COLO668 (cell line): ENCODE measurements around the gene L3MBTL1.
"Not testable (repeated sequence)": the region's sequence is repeated elsewhere in the genome, so short reads cannot be mapped to it uniquely, and the experiment has no call there.

ENCODE experiments used
- DNase-seq: peaks from one replicate; lab custom pipeline; 2025; ENCODE audit not compliant: unreplicated experiment; lab: John Stamatoyannopoulos, UW

L3MBTL1 gene

DNA sequence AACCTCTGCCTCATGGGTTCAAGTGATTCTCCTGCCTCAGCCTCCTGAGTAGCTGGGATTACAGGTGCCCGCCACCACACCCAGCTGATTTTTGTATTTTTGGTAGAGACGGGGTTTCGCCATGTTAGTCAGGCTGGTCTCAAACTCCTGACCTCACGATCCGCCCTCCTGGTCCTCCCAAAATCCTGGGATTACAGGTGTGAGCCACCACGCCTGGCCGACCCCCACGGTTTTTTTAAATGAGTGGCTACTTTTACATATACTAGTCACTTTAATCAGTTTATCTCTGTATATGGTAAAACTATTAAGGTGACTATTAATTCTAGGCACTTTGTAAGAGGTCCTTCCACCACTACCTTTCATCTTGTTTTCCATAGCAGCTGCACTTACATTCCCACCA, 5.5 kb upstream of the L3MBTL1 start:
- not testable (repeated sequence) for DNase-seq

- DNase-seq = no peak
Measured at GRCh38 chr20:43506238-43506637, 1.3 kb upstream of the L3MBTL1 start.

DNA sequence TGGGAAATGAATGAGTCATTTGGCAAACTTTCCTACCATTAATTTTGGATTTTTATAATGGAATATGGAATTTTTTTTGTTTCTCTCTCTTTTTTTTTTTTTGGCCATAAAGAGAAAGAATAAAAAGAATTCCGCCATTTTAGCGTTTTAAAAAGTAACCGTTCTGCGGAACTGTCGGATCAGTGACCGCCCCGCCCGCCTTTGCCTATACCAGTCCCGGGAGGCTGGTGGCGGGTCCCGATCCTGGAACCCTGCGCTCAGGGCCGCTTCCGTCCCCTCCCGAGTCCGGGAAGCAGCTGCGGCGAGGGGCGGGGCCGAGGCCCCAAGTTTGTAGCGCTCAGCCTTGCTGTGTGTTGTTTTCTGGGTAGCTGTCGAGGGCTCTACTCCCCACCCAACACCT, 609 bp downstream of the L3MBTL1 start:
- no peak for DNase-seq

DNA sequence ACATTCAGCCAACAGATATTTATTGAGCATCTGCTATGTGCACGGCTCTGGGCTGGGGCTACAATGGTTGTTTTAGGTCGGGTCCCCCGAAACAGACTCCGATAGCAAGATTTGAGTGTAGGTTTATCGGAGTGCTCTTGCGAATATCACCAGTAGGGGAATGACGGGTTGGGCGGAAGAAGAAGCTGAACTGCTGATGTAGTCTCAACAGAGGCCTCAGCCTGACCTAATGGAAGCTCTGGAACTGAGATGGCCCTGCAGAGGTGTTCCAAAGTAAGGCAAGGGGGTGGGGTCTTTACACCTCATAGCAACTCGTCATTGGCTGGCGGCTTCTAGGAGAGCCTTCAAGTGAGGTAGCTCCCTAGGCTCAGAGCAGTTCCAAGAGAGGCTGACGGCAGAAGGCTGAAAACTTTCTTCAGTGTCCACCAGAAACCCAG, 1.1 kb downstream of the L3MBTL1 start:
- no peak for DNase-seq

GRCh38 chr20:43511879-43512278, 4.4 kb downstream of the L3MBTL1 start:
- no peak for DNase-seq

- no peak for DNase-seq
Measured at GRCh38 chr20:43513372-43513930, 6.0 kb downstream of the L3MBTL1 start.

DNA sequence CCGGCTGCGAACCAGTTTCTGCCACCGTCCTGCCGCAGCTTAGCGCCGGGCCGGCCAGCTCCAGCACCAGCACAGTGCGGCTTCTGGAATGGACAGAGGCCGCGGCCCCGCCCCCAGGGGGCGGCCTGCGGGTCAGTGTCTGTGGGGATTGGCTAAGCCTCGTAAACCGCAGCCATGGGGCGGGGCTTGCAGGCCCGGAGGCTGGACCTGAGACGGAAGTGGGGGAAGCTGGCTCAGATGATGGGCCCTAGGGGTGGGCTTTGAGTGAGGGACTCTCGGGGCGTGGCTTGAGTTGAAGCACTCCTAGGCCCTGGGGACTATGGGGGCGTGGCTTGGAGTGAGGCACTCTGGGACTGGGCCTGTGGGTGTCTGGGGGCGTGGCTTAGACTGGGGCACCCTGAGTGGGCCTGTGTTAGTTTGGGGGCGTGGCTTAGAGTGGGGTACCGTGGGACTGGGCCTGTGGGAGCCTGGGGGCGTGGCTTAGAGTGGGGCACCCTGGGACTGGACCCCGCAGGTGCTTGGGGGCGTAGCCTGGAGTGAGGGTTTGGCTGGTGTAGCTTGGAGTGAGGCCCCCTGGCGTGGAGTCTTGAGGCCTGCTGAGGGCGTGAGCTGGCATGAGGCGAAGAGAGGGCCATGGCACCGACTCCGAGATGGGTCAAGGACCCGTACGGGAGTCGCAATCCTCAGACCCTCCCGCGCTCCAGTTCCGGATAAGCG, 6.6 kb downstream of the L3MBTL1 start:
- DNase-seq = peak; percentile 98

DNA sequence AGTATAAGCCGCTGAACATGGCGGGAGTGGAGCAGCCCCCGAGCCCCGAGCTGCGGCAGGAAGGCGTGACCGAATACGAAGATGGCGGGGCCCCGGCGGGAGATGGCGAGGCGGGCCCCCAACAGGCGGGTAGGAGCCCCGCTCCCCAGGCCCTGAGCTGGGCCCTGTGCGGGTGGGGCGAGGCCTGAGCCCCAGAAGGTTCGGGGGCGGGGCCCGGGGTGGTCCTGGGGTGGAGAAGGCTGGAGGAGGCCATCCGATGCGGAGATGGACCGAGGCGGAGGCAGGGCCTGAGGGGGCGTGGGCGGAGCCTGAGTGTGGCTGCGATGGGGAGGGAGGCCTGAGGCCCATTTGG, 7.1 kb downstream of the L3MBTL1 start:
- DNase-seq = no peak

GRCh38 chr20:43515628-43516027, 8.1 kb downstream of the L3MBTL1 start:
- DNase-seq = no peak

DNA sequence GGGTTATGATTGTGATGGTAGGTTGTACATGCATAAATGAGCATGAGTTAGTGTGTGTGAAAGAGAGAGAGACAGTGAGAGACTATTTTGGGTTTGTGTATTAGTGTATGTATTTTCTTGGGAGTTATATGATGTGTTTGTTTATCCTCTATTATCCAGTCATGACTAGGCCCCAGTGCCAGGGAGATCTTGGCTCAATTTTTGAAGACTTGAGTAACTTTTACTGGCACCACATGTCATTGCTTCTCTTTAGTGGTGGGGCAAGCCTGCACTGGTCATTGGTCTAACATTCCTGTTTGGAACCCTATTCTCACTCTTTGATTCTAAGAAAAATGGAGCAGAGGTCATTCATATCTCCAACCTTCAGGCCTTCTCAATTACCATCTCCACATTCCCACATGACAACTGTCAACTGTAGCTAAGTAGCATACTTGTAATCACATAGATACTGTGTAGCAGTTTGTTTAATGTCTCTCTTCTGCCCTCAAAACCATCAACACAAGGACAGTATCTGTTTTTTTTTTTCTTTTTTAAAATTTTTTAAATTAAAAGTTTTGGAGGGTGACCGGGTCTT, 8.8 kb downstream of the L3MBTL1 start:
- no peak for DNase-seq

GRCh38 chr20:43520074-43520630, 12.7 kb downstream of the L3MBTL1 start:
- DNase-seq = no peak

DNA sequence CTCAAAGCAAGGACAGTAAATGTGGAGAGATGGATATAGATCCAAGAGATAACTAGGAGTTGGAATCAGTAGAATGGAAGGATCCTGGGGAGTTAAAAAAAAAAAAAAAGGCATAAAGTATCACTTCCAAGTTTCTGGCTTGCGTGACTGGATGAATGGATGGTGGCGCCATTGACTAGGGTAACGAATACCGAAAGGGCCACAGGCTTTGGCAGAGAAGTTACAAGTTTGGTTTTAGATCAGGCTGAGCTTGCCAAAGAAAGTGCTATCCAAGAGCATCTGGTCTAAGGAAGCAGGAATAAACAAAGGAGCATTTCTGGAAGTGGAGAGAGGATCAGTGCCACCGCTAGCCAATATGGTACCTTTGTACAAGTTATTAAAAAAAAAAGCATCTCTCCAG, 17.5 kb downstream of the L3MBTL1 start:
- DNase-seq = no peak

DNA sequence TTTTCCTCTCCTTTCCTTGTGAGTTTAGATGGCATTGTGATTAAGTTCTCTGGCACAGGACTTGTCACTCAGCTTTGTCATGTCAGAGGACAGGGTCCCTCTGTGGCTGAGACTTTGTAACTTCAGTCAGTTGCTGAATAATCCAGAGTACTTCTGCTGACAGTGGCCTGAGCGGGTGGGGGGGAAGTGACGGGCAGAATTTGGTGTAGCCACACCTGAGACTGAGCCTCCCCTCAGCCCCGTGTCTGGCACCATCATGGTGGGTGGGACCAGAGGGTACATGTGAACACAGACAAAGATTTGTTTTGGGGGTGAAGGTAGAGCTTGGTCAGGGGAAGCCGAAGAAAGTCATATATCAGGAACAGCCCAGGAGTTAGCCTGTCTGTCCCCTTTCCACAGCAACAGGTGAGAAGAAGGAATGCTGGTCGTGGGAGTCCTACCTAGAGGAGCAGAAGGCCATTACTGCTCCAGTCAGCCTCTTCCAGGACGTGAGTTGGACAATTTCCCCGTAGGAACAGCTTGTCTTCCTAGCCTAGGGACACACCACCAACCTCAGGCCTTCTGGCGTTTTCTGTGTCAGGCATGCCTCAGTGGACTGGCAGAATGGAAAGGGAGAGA, 20.9 kb downstream of the L3MBTL1 start:
- no peak for DNase-seq

DNA sequence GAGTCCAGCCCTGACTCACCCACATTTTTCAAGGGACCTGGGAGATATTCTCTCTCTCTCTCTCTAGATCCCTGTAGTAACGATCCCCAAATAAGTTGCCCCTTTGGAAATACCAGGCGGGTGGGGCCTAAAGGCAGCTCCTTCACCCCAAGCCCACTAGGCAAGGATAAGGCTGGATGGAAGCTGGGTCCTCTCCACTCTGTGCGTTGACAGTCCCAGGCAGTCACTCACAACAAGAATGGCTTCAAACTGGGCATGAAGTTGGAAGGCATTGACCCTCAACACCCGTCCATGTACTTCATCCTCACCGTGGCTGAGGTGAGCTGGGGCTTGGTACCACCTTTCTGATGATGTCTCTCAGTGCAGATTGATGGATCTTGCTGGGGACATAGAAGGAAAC, 21.6 kb downstream of the L3MBTL1 start:
- DNase-seq = no peak

- no peak for DNase-seq
Measured at GRCh38 chr20:43529457-43530153, 22.1 kb downstream of the L3MBTL1 start.

DNA sequence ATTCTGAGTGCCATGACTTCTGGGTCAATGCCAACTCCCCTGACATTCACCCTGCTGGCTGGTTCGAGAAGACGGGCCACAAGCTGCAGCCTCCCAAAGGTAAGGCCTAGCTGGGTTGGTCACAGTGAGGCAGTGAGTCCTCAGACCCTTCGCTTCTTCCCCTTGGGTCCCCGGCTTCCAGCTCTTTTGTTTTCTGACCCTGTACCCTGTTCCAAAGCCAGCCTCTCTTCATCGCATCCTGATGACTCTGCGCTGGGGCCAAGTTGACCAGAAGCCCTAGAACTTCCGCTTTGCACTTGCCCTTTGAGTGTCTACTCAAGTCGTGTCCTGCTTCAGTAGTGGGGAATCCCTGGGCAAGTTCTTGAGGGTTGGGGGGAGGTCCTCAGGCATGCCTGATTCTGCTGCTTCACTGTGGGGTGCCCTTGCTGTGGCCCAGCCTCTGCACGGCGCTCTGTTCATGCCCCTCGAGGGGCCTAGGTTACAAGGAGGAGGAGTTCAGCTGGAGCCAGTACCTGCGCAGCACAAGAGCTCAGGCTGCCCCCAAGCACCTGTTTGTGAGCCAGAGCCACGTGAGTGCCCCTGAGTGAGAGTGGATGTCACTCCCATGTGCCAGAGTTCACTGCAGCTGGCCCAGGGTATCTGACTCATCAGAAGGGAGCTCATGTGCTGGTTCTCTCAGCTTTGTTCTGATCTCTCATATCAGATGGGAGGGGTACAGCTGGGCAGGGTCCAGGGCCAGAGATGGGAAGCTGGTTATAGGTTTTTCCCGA, 23.0 kb downstream of the L3MBTL1 start:
- no peak for DNase-seq

- DNase-seq = no peak
Measured at GRCh38 chr20:43531091-43531443, 23.6 kb downstream of the L3MBTL1 start.

GRCh38 chr20:43532416-43533055, 25.0 kb downstream of the L3MBTL1 start:
- no peak for DNase-seq

GRCh38 chr20:43533060-43533459, 25.6 kb downstream of the L3MBTL1 start:
- DNase-seq = no peak

GRCh38 chr20:43534016-43534415, 26.5 kb downstream of the L3MBTL1 start:
- no peak for DNase-seq
